ENCODE data around the gene TTC16. TPM values are rescaled to one million over a fixed set of nuclear protein-coding genes. Genes with fewer than 3 reads are reported as not detected.

The TTC16 gene
- total RNA-seq, 6 experiments from 2014 or later, result not detected

- H3K27me3 Mint-ChIP-seq (ENCODE audit: insufficient read depth), result peaks cover 35% of the 10 kb centered on the region
- peaks cover 12% of the 10 kb centered on the region for H3K4me1 Mint-ChIP-seq (ENCODE audit: low read depth)
- no peak for DNase-seq
- H3K4me3 Mint-ChIP-seq, result no peak overlapping the region
- H3K36me3 Mint-ChIP-seq (ENCODE audit: low read depth), result no peaks in the 10 kb centered on the region
- no peak for TF ChIP-seq CTCF (IDR thresholded peaks at IDR 0.05)
- no peak overlapping the region for H3K27ac Mint-ChIP-seq
- no peaks in the 10 kb centered on the region for H3K9me3 Mint-ChIP-seq
Measured at GRCh38 chr9:127744398-127745110, 28.7 kb downstream of the TTC16 start.

- Mint-ChIP-seq H3K27me3 (ENCODE audit: insufficient read depth) (peaks cover 48% of the 10 kb centered on the region), H3K4me1 (ENCODE audit: low read depth) (peaks cover 5% of the 10 kb centered on the region), H3K4me3 (no peak overlapping the region), H3K36me3 (ENCODE audit: low read depth) (no peaks in the 10 kb centered on the region), H3K9me3 (no peaks in the 10 kb centered on the region), H3K27ac (no peak overlapping the region)
- DNase-seq, result no peak
- TF ChIP-seq CTCF (IDR thresholded peaks at IDR 0.05), result 0 out of 2 replicates have a peak, but pooled peaks have one; percentile 8
Measured at GRCh38 chr9:127746959-127747569, 31.2 kb downstream of the TTC16 start.

- Mint-ChIP-seq H3K36me3 (ENCODE audit: low read depth) (no peaks in the 10 kb centered on the region), H3K4me1 (ENCODE audit: low read depth) (no peaks in the 10 kb centered on the region), H3K4me3 (no peak overlapping the region), H3K27me3 (ENCODE audit: insufficient read depth) (peaks cover 54% of the 10 kb centered on the region), H3K27ac (no peak overlapping the region), H3K9me3 (no peaks in the 10 kb centered on the region)
- DNase-seq, result no peak
- TF ChIP-seq CTCF (IDR thresholded peaks at IDR 0.05), result no peak
Measured at GRCh38 chr9:127749090-127749787, 33.4 kb downstream of the TTC16 start.

GRCh38 chr9:127751269-127752054 is 35.6 kb downstream of the TTC16 start:
- peaks cover 55% of the 10 kb centered on the region for H3K27me3 Mint-ChIP-seq (ENCODE audit: insufficient read depth)
- H3K9me3 Mint-ChIP-seq, result no peaks in the 10 kb centered on the region
- no peaks in the 10 kb centered on the region for H3K4me1 Mint-ChIP-seq (ENCODE audit: low read depth)
- TF ChIP-seq CTCF (IDR thresholded peaks at IDR 0.05), result no peak
- no peaks in the 10 kb centered on the region for H3K36me3 Mint-ChIP-seq (ENCODE audit: low read depth)
- H3K4me3 Mint-ChIP-seq, result no peak overlapping the region
- no peak for DNase-seq
- no peak overlapping the region for H3K27ac Mint-ChIP-seq

GRCh38 chr9:127753148-127753547 is 37.3 kb downstream of the TTC16 start:
- peaks cover 46% of the 10 kb centered on the region for H3K27me3 Mint-ChIP-seq (ENCODE audit: insufficient read depth)
- no peak for TF ChIP-seq CTCF (IDR thresholded peaks at IDR 0.05)

More at GRCh38 chr9:127753148-127753547, 37.3 kb downstream of the TTC16 start:
- no peaks in the 10 kb centered on the region for H3K4me1 Mint-ChIP-seq (ENCODE audit: low read depth)
- DNase-seq, result no peak
- H3K27ac Mint-ChIP-seq, result no peak overlapping the region
- no peaks in the 10 kb centered on the region for H3K36me3 Mint-ChIP-seq (ENCODE audit: low read depth)
- H3K4me3 Mint-ChIP-seq, result no peak overlapping the region
- no peaks in the 10 kb centered on the region for H3K9me3 Mint-ChIP-seq

Data from HFFc6 (cell line).